ENCODE data around the gene NYAP1.

- TF ChIP-seq CTCF (IDR thresholded peaks at IDR 0.05): no peak
- TF ChIP-seq POLR2A (IDR thresholded peaks at IDR 0.05): no peak
Measured at GRCh38 chr7:100467638-100468373, 15.9 kb upstream of the NYAP1 start.

Measured in lower leg skin (tissue), 3 donors.